Mucosa of descending colon (tissue), 3 donors: Measurements from ENCODE around the gene KIAA0232. TPM values are rescaled to one million over a fixed set of nuclear protein-coding genes. Genes with fewer than 3 reads are reported as not detected.

Source experiments
- ATAC-seq: fragments of 200-7000 bp; cut with Tn5 transposase; one replicate; pipeline ENCODE4 v1.9.1; 2020; ENCODE audit warnings: mild to moderate bottlenecking, moderate library complexity
- DNase-seq, 3 donors: peaks; one replicate each; pipeline ENCODE4 v3.0.0-alpha.2; 2020
- H3K36me3 ChIP-seq: fragments of 200-600 bp; one replicate; pipeline ENCODE4 v1.8.0; 2021; ENCODE audit warnings: low read depth, mild to moderate bottlenecking
- H3K4me1 ChIP-seq: fragments of 200-600 bp; one replicate; pipeline ENCODE4 v1.8.0; 2021; ENCODE audit warnings: low read depth, mild to moderate bottlenecking
- H3K4me3 ChIP-seq: fragments of 200-600 bp; one replicate; pipeline ENCODE4 v1.8.0; 2021; ENCODE audit warnings: mild to moderate bottlenecking
- H3K9me3 ChIP-seq: fragments of 200-600 bp; one replicate; pipeline ENCODE4 v1.8.0; 2021; ENCODE audit warnings: mild to moderate bottlenecking
- intact Hi-C, 2 donors: fragments of 100-400 bp; cut with DNase I in 1 of 2; cut with micrococcal nuclease in 1 of 2; formaldehyde crosslinking; loops; one replicate each; pipeline versions ENCODE4 v1.11.0 to v1.11.1; 2022; cut with DNase I, micrococcal nuclease
- total RNA-seq, 3 donors: library from RNA; stranded (reverse); fragmentation: NEBNext Ultra II Directional in 2 of 3; extraction: Animal tissue kit (Norgen Biotek cat#: 25700) in 2 of 3; gene quantifications; one replicate each; pipeline versions ENCODE4 v1.2.1 to v1.2.4, GENCODE V29; 2021 to 2023
- TF ChIP-seq, protein P1 (sequence below): fragments of 200-600 bp; IDR thresholded peaks from one replicate; pipeline ENCODE4 v1.8.0; 2022; ENCODE audit warnings: antibody characterized with exemption, mild to moderate bottlenecking
- donor health status: DM: no; HTN: no; CAD: no; lungs with moderate emphysema.
- donor health status: DM: no; HTN: no; CAD: no.
- donor health status: DM: no; HTN: yes; CAD: no.

The KIAA0232 gene
- total RNA-seq, 3 donors from 2014 or later = 31.5 to 47.4 (median 46.6) TPM

DNA sequence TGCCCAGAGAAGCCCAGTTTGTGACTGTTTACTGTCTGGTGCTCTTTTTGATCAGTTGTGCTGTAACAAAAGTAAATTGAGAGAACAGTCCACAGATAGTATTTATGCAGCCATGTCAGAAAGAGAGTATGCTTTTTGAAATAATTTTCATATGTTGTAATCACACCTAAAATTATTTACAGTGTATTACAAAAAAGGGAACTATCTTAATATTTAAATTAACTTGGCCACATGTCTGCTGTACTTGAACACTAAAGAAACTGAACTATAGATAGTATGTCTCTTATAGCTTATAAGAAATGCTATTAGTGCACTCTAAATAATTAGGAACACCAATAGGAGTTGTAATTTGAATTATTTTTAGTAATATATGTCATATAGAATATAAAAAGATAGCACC, 30.2 kb downstream of the KIAA0232 start:
- TF ChIP-seq, protein P1, sequence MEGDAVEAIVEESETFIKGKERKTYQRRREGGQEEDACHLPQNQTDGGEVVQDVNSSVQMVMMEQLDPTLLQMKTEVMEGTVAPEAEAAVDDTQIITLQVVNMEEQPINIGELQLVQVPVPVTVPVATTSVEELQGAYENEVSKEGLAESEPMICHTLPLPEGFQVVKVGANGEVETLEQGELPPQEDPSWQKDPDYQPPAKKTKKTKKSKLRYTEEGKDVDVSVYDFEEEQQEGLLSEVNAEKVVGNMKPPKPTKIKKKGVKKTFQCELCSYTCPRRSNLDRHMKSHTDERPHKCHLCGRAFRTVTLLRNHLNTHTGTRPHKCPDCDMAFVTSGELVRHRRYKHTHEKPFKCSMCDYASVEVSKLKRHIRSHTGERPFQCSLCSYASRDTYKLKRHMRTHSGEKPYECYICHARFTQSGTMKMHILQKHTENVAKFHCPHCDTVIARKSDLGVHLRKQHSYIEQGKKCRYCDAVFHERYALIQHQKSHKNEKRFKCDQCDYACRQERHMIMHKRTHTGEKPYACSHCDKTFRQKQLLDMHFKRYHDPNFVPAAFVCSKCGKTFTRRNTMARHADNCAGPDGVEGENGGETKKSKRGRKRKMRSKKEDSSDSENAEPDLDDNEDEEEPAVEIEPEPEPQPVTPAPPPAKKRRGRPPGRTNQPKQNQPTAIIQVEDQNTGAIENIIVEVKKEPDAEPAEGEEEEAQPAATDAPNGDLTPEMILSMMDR = no peak
- no peak for DNase-seq
- peaks cover 1% of the 10 kb centered on the region for H3K4me1 ChIP-seq
- intact Hi-C loops = no loop called here
- no peaks in the 10 kb centered on the region for H3K36me3 ChIP-seq
- ATAC-seq = no peak
- H3K9me3 ChIP-seq = no peaks in the 10 kb centered on the region
- no peak overlapping the region for H3K4me3 ChIP-seq

DNA sequence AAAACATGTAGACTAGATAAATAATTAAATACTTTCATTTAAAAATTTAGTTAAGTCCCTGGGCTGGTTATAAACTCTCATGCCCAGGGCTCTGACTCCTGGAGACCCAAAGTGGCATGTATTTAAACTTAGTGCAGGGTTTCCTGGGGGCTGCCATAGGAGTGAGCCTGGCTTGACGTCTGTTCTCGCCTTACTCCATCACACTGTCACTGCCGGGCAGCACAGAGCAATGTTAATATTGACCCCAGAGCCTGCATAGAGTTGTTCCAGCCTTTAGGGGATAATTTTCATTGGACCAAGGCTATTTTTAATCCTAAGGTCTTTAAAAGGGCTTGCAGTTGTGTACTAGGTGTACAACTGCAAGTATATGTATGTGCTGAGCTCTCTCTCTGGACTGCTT, 31.2 kb downstream of the KIAA0232 start:
- ATAC-seq (no peak), DNase-seq (no peak)
- H3K9me3 ChIP-seq = no peaks in the 10 kb centered on the region
- intact Hi-C loops = no loop called here
- H3K4me1 ChIP-seq = no peaks in the 10 kb centered on the region
- TF ChIP-seq, protein P1 = no peak
- no peaks in the 10 kb centered on the region for H3K36me3 ChIP-seq
- no peak overlapping the region for H3K4me3 ChIP-seq

DNA sequence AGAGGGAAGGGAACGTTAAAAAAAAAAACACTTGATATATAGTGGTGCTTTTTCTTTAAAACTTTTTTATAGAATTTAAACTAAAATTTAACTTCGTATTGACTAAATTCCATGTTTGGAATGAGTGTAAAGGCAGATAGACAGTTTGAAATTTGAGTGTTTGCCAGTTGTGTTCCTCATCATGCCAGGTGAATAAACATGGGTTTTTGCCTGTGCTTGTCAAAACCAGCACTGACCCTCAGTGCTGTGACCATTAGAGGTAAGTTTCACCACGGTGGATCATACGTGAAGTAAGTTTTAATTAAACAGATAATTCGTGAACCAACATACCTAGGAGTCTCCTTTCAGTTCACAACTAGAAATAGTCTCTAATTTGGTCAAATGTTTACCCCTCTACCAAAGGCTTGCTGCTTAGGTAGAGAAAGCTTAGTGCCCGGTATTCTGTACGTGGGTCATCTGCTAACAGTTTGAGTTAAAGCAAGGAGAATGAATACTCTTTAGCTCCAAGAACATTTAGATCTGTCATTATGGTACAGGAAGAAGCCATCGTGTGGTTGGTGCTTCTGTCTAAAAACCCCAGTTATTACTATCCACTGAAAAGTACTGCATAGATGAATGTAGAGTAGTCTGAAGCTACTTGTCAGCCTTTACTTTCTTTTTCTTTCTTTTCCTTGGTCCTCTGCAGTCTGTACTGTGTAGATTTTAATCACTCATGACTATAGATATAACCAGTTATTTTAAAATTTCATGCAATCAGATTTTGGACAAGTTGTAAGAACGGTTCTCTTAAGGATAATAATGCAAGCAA, 32.7 kb downstream of the KIAA0232 start:
- DNase-seq (no peak), ATAC-seq (no peak)
- intact Hi-C loops = no loop called here
- no peak overlapping the region for H3K4me3 ChIP-seq
- H3K9me3 ChIP-seq = peaks cover 4% of the 10 kb centered on the region
- TF ChIP-seq, protein P1 = no peak
- H3K4me1 ChIP-seq = no peaks in the 10 kb centered on the region
- H3K36me3 ChIP-seq = no peaks in the 10 kb centered on the region

DNA sequence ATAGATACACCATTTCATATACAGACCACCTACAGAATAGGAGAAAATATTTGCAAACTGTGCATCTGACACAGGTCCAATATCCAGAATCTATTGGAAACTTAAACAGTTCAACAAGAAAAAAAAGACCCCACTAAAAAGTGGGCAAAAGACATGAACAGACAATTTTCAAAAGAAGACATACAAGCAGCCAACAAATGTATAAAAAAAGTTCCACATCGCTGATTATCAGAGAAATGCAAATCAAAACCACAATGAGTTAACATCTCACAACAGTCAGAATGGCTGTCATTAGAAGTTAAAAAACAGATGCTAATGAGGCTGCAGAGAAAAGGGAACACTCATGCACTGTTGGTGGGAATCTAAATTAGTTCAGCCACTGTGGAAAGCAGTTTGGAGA, 36.8 kb downstream of the KIAA0232 start:
- intact Hi-C loops = no loop called here
- H3K36me3 ChIP-seq = no peaks in the 10 kb centered on the region
- no peaks in the 10 kb centered on the region for H3K4me1 ChIP-seq
- DNase-seq (no peak), ATAC-seq (no peak)
- TF ChIP-seq, protein P1 = no peak
- peaks cover 12% of the 10 kb centered on the region for H3K9me3 ChIP-seq
- no peak overlapping the region for H3K4me3 ChIP-seq

DNA sequence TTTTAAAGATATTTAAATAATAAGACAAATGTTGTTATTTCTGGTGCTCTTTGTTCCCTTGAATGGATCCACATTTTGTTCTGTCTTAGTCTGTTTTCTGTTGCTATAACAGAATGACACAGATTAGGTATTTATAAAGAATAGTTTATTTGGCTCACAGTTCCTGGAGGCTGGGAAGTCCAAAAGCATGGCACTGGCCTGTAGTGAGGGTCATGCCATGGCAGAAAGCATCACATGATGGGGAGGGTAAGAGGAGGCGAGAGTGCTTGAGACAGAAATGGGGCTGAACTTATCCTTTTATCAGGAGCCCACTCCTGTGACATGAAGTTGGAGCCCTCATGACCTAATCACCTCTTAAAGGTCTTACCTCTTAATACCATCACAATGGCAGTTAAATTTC, 38.2 kb downstream of the KIAA0232 start:
- peaks cover 12% of the 10 kb centered on the region for H3K9me3 ChIP-seq
- no peak overlapping the region for H3K4me3 ChIP-seq
- no peak for ATAC-seq
- no peak for DNase-seq
- intact Hi-C loops = no loop called here
- TF ChIP-seq, protein P1 = no peak
- H3K4me1 ChIP-seq = no peaks in the 10 kb centered on the region
- peaks cover 4% of the 10 kb centered on the region for H3K36me3 ChIP-seq
